ENCODE results near the gene ACMSD. TPM values are rescaled to one million over a fixed set of nuclear protein-coding genes. Genes with fewer than 3 reads are reported as not detected.

Gene ACMSD
- not detected in 2 replicates for total RNA-seq

DNA sequence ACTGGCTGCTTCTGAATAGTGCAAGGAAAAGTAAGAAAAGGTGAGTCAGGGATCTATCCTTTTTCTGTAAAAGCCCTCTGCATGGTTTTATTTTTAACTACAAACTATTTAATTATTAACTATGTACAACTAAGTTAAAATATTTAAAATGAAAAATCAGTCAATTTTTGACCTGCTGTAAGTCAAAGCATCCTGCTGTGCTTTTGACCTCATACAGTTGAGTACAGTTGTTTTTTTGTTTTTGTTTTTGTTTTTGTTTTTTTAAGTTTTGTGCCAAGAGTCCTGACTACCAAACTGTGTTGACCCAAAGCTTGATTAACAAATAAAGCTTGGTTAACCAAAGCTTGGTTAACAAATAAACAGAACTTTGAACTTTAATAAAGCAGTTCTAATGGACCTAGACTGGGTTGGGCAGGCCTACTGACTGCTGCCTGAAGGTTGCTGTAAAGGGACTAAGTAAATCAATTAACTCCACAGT is at the start of gene ACMSD:
ACMSD (plus strand) TSS at position 474 of the 478 bp plus-strand sequence. CDS start 67 bp downstream, outside the sequence.

DNA sequence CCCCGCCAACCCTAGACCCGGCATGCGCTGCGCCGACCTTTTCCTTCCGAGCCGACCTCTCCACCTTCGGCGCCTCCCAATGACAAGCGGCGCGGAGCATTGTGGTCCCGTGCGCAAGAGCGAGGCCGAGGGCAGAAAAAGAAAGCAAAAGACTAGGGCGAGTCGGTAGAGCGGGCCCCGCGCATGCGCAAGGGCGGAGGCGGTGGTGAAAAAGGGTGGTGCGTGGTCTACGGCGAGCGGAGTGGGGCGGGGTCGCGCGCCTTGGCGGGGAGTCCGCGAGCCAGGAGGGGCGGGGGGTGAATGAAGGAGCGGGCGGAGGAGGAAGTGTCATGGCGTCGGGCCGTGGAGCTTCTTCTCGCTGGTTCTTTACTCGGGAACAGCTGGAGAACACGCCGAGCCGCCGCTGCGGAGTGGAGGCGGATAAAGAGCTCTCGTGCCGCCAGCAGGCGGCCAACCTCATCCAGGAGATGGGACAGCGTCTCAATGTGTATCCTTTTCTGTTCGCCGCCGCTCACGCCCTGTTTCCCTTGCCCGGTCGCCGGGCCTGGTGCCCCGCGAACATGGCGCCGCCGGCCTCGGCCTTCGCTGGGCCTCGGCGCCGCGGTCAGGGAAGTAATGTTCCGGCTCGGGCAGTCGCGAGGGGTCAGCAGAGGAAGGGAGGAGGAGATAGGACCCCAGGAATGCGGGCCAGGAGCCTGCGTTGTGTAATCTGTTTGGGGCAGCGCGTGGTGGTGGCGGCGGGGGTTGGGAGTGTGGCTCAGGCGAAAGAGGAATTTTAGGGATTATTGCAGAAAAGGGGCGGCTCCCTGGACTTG is 80.3 kb downstream of the ACMSD start, which contains the start of gene CCNT2:
CCNT2 (plus strand) TSS at position 297 of the 815 bp plus-strand sequence; CDS start at position 330, 33 bp downstream.

Small RNAs within 50 kb of the gene (small RNA-seq; reads per million reads assigned to genes)
- gene AC110620.1: not detected
- not detected for gene MIR5590

Other genes starting within 250 kb of the ACMSD start
- gene TMEM163, start 119.6 kb upstream of the ACMSD start, total RNA-seq: not detected in 2 replicates
- gene CCNT2, start 80.2 kb downstream of the ACMSD start, total RNA-seq: 25.9 and 34.6 TPM in 2 replicates
- gene MAP3K19, start 208.8 kb downstream of the ACMSD start, total RNA-seq: not detected in 2 replicates
- gene RAB3GAP1, start 213.7 kb downstream of the ACMSD start, total RNA-seq: 56.9 and 79.6 TPM in 2 replicates